MCF 10A (cell line): Measurements from ENCODE around the gene KRTAP1-3. TPM values are rescaled to one million over a fixed set of nuclear protein-coding genes. Genes with fewer than 3 reads are reported as not detected.
A peak's percentile ranks its signal among the peaks of the same experiment; 100 is the strongest.
"Not testable (repeated sequence)": the region's sequence is repeated elsewhere in the genome, so short reads cannot be mapped to it uniquely, and the experiment has no call there.

ENCODE experiments used
- BruUV-seq: library from RNA; stranded (reverse); fragments of 400-500 nt; replicated peaks from 2 replicates; lab custom pipeline; 2021; lab: Mats Ljungman, UMichigan
- CTCF ChIA-PET: fragments of 300-600 bp; sonication (Branson Sonifier 250); formaldehyde crosslinking; extraction: SDS; loops from one replicate; lab custom pipeline; 2021; ENCODE audit warnings: antibody characterized with exemption, inconsistent platforms; lab: Yijun Ruan, JAX
- POLR2A ChIA-PET: fragments of 300-600, 350-650 bp; sonication (Branson Sonifier 250); formaldehyde crosslinking; extraction: SDS; loops from one replicate; lab custom pipeline; 2020; ENCODE audit warnings: antibody characterized with exemption, inconsistent platforms; lab: Yijun Ruan, JAX
- DNase-seq: peaks from one replicate; pipeline ENCODE4 v3.0.0-alpha.2; 2018; ENCODE audit not compliant: unreplicated experiment
- H3K27ac Mint-ChIP-seq: one replicate; pipeline ENCODE4 v1.8.0; 2022; ENCODE audit warnings: mild to moderate bottlenecking, low read depth, mixed read lengths; ENCODE audit not compliant: unreplicated experiment
- H3K27me3 Mint-ChIP-seq: one replicate; pipeline ENCODE4 v1.8.0; 2022; ENCODE audit warnings: mixed read lengths; ENCODE audit not compliant: insufficient read depth, unreplicated experiment
- H3K36me3 Mint-ChIP-seq: one replicate; pipeline ENCODE4 v1.8.0; 2022; ENCODE audit warnings: mild to moderate bottlenecking, moderate library complexity, mixed read lengths; ENCODE audit not compliant: insufficient read depth, unreplicated experiment
- H3K4me1 Mint-ChIP-seq: one replicate; pipeline ENCODE4 v1.8.0; 2022; ENCODE audit warnings: mixed read lengths; ENCODE audit not compliant: insufficient read depth, unreplicated experiment
- H3K4me3 Mint-ChIP-seq: one replicate; pipeline ENCODE4 v1.8.0; 2022; ENCODE audit warnings: mild to moderate bottlenecking, moderate library complexity, mixed read lengths; ENCODE audit not compliant: unreplicated experiment
- H3K9me3 Mint-ChIP-seq: one replicate; pipeline ENCODE4 v1.8.0; 2022; ENCODE audit warnings: mixed read lengths; ENCODE audit not compliant: unreplicated experiment
- CTCF ChIP-seq: fragments of 200-600 bp; IDR thresholded peaks from one replicate; pipeline ENCODE4 v1.8.0; 2022; ENCODE audit warnings: antibody characterized with exemption, mild to moderate bottlenecking; ENCODE audit not compliant: unreplicated experiment
- intact Hi-C: fragments of 100-400 bp; cut with micrococcal nuclease; formaldehyde crosslinking; loops from 2 replicates; pipeline ENCODE4 v1.14.1; 2022
- total RNA-seq: library from RNA; stranded (reverse); gene quantifications from 2 replicates; pipeline ENCODE4 v1.2.3, GENCODE V29; 2022

The KRTAP1-3 gene
- total RNA-seq, 1 experiment from 2014 or later = not detected

DNA sequence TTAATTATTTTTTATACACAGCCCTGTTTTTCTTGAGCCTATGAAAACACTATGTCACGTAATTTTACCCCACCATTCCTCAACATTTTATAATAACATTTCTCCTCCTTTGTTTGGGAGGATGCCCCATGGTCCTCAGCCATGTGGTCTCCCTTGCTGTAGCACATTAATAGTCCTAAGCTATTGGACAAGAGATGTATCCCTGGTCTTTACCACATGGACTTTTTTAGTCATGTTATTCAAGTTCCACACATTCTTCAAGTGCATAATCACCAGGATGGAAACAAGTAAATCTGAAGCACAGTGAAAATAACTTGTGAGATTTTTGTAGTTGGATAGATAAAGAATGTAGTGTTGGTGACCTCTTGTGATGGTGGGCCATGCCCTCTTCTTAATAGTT, 27.3 kb upstream of the KRTAP1-3 start:
- POLR2A ChIA-PET = no interaction called here
- Mint-ChIP-seq H3K27ac (no peak overlapping the region), H3K4me1 (peaks cover 33% of the 10 kb centered on the region), H3K9me3 (no peaks in the 10 kb centered on the region), H3K27me3 (no peaks in the 10 kb centered on the region), H3K4me3 (no peak overlapping the region), H3K36me3 (peaks cover 4% of the 10 kb centered on the region)
- DNase-seq = no peak
- no peak for TF ChIP-seq CTCF
- intact Hi-C loops = loop anchor here (10.0 kb wide), 1 partner anchor 147 kb away; no protein-coding TSS in a partner anchor
- CTCF ChIA-PET = no interaction called here
- no TSS peak for BruUV-seq

- Mint-ChIP-seq H3K4me3 (no peak within 1 kb of the TSS), H3K4me1 (peaks cover 25% of the 10 kb centered on the region), H3K9me3 (no peaks in the 10 kb centered on the region), H3K27ac (peak within 1 kb of the TSS; percentile 32), H3K36me3 (no peaks in the 10 kb centered on the region), H3K27me3 (no peaks in the 10 kb centered on the region)
- DNase-seq = peak; percentile 62
- BruUV-seq = no TSS peak
- intact Hi-C loops = loop anchor here (10.0 kb wide), 1 partner anchor 145 kb away; no protein-coding TSS in a partner anchor
- ChIA-PET CTCF (interaction anchor here (0.6 kb wide), 1 partner anchor 261 kb away, joined by 3 read pairs; no protein-coding TSS in a partner anchor), POLR2A (interaction anchor here (1.5 kb wide), 1 partner anchor 14 kb away, joined by 3 read pairs; no protein-coding TSS in a partner anchor)
- no peak for TF ChIP-seq CTCF
These were observed 25.5 kb upstream of the KRTAP1-3 start, which contains the start of gene KRTAP2-3 for GRCh38 chr17:41060052-41060604. KRTAP2-3 (minus strand) TSS chr17:41060114; CDS start chr17:41060050, 64 bp downstream.

- not testable (repeated sequence) for H3K4me3 Mint-ChIP-seq, H3K27me3 Mint-ChIP-seq, H3K36me3 Mint-ChIP-seq, H3K9me3 Mint-ChIP-seq, BruUV-seq
- CTCF ChIA-PET = interaction anchor here (0.6 to 0.8 kb wide), 3 partner anchors 150 to 569 kb away, joined by 3 read pairs; no protein-coding TSS in a partner anchor
- peak; percentile 51 for DNase-seq
- POLR2A ChIA-PET = interaction anchor here (0.7 to 1.5 kb wide), 3 partner anchors 15 to 484 kb away, joined by 3 to 4 read pairs (median 3); no protein-coding TSS in a partner anchor
- peak overlapping the region; percentile 21 for H3K27ac Mint-ChIP-seq
- intact Hi-C loops = loop anchor here (10.0 kb wide), 1 partner anchor 145 kb away; no protein-coding TSS in a partner anchor
- H3K4me1 Mint-ChIP-seq = peaks cover 25% of the 10 kb centered on the region
These were observed 24.8 kb upstream of the KRTAP1-3 start for GRCh38 chr17:41059276-41060051.

GRCh38 chr17:41058741-41059140, 24.1 kb upstream of the KRTAP1-3 start:
- Mint-ChIP-seq H3K27ac (peak overlapping the region; percentile 21), H3K4me3 (no peak overlapping the region)
- POLR2A ChIA-PET = interaction anchor here (0.7 kb wide), 2 partner anchors 207 to 484 kb away, joined by 3 to 4 read pairs; no protein-coding TSS in a partner anchor

More at GRCh38 chr17:41058741-41059140, 24.1 kb upstream of the KRTAP1-3 start:
- DNase-seq = no peak
- intact Hi-C loops = no loop called here
- H3K27me3 Mint-ChIP-seq = no peaks in the 10 kb centered on the region
- peaks cover 25% of the 10 kb centered on the region for H3K4me1 Mint-ChIP-seq
- BruUV-seq = no TSS peak
- no peaks in the 10 kb centered on the region for H3K9me3 Mint-ChIP-seq
- no peak for TF ChIP-seq CTCF
- CTCF ChIA-PET = interaction anchor here (0.6 to 0.8 kb wide), 3 partner anchors 149 to 568 kb away, joined by 3 read pairs; no protein-coding TSS in a partner anchor
- H3K36me3 Mint-ChIP-seq = no peaks in the 10 kb centered on the region
